ENCODE data around the gene HGF.
"Not testable (repeated sequence)": the region's sequence is repeated elsewhere in the genome, so short reads cannot be mapped to it uniquely, and the experiment has no call there.

- not testable (repeated sequence) for TF ChIP-seq CTCF (IDR thresholded peaks at IDR 0.05; ENCODE audit: low read length); EZH2 (IDR thresholded peaks at IDR 0.05; ENCODE audit: borderline replicate concordance, low read length)
These were observed 47.6 kb downstream of the HGF start for GRCh38 chr7:81722250-81722649.

Measured in OCI-LY1 (cell line).